ENCODE data around the gene SELENOF.

GRCh38 chr1:86866665-86867064, 47.3 kb downstream of the SELENOF start:
- TF ChIP-seq POLR2A (IDR thresholded peaks at IDR 0.05): no peak
- no peak for TF ChIP-seq EP300 (IDR thresholded peaks at IDR 0.05)
